Fibroblast of skin of left biceps (primary cell): ENCODE results near the gene GPR17.

Source experiments
- DNase-seq, 2 experiments: peaks; one replicate each; pipeline ENCODE4 v3.0.0-alpha.2; 2013; ENCODE audit warnings: low read depth in 2 of 2

The GPR17 gene

GRCh38 chr2:127670957-127671290 is 25.0 kb downstream of the GPR17 start:
- no peak for DNase-seq

GRCh38 chr2:127671557-127672302 is 25.8 kb downstream of the GPR17 start:
- no peak for DNase-seq

- no peak for DNase-seq
Observed at GRCh38 chr2:127672341-127673224, 26.6 kb downstream of the GPR17 start.

GRCh38 chr2:127673291-127674069 is 27.5 kb downstream of the GPR17 start:
- DNase-seq: no peak

GRCh38 chr2:127674241-127675209 is 28.6 kb downstream of the GPR17 start:
- DNase-seq: no peak

DNA sequence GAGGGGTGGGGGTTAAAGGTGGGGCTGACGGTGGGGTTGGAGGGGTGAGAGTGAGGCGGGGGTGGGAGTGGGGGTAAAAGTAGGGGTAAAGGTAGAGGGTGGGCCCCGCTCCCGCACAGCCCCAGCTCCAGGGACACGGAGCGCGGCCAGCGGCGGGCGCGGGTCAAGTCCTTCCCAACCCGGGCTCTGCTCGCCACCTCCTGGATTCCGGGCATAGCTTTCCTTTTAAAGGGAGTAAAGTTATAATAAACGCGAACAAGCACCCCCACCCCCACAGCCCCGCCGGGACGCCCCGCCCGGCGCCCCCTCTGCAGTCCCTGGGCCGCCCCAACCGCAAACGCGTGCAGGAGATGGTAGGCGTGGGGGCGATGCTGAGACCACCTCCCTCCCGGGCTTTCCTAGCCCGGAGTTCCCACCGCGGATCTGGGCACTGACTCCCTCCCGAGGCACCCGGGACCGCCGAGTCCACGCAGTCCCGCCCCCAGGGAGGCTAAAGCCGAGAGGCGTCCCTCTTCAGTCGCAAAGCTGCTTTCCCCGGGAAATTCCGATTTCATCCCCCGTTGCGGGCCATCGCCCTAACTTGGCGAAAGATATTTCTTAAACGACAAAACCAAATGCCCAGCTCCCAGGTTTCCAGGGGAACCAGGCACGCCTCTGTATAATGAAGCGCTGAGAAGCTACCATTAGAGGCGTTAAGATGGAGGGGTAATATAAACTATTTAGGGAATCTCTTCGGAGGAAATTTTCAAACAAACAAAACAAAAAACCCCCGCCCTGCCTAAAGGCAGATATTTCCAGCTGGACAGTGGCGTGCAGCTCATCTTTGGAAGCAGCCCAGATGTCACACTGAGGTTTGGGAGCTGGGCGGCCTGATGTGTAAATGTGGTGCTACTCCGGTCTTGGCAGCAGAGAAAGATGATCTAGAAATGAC is 29.6 kb downstream of the GPR17 start, which contains the start of gene LIMS2:
LIMS2 (minus strand) TSS at position 200 of the 931 bp plus-strand sequence. CDS start 506 bp downstream, outside the sequence.
- DNase-seq: no peak

DNA sequence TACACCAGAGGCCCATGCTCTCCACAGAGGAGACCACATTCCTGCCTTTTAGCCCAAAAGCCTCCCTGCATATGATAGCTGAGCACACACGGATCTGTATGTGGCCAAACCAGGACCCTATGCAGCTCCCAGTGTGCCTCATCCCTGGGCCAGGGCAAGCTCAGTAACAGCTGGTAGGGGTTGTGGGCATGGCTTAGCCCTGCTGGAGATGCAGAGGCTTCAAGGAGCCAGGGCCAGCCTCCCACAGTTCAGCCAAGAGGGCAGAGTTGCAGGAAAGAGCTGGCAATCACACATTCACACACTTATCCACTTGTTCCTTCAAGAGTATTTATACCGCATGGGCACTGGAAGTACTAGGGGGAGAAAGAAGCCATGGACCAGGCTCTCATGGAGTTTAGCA is 31.0 kb downstream of the GPR17 start:
- DNase-seq: no peak

- no peak for DNase-seq
Observed at GRCh38 chr2:127678531-127678930, 32.6 kb downstream of the GPR17 start.

GRCh38 chr2:127678991-127679390 is 33.0 kb downstream of the GPR17 start:
- DNase-seq: no peak

- DNase-seq: no peak
Observed at GRCh38 chr2:127679680-127680361, 33.9 kb downstream of the GPR17 start.

- DNase-seq: no peak
Observed at GRCh38 chr2:127680706-127681287, 34.8 kb downstream of the GPR17 start.

- no peak for DNase-seq
Observed at GRCh38 chr2:127681288-127681804, 35.4 kb downstream of the GPR17 start.

DNA sequence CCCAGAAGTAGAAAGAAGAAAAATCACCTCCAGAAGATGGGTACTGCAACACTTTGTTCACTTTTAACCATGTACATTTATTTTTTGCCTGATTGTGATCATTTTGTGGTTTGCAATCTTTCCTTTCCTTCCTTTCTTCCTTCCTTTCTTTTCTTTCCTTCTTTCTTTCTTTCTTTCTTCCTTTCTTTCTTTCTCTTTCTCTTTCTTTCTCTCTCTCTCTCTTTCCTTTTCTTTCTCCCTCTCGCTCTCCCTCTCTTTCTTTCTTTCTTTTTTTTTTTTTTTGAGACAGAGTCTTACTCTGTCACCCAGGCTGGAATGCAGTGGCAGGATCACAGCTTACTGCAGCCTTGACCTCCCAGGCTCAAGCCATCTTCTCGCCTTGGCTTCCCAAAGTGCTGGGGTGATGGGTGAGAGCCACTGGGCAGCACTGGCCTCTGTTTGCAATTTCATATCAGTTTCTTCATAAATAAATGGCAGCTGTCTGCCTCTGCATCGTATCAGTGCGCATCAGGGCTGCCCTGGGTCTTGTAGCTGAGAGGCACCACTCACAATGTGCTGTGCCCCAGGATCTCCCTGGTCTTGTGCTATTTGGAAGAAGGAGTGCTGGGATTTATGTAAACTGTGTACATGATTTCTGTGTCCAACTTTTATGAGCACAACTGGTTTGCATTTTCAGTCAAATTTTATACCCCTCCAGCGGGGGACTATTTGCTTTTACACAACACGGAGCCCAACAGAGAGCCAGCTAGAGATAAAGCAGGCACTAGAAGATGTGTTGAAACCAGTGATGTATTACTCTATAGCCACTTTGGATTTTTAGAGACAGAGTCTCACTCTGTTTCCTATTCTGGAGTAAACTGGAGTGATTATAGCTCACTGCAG is 36.3 kb downstream of the GPR17 start:
- no peak for DNase-seq

GRCh38 chr2:127683056-127683455 is 37.1 kb downstream of the GPR17 start:
- no peak for DNase-seq

- no peak for DNase-seq
Observed at GRCh38 chr2:127683757-127684156, 37.8 kb downstream of the GPR17 start.

- DNase-seq: no peak
Observed at GRCh38 chr2:127685410-127686080, 39.6 kb downstream of the GPR17 start.

DNA sequence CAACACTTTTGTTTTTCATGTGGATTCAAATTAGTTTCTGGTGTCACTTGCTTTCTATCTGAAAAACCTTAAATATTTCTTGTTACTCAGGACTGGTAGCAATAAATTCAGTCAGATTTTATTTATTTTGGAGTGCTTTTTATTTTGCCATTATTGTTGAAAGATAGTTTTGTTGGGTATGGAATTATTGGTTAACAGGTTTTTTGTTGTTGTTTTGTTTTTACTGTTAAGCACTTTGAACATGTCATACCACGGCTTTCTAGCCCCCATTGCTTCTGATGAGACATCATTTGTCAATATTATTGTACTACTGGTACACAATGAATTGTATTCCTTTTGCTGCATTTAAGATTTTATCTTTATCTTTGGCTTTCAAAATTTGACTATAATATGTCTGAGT is 42.5 kb downstream of the GPR17 start:
- DNase-seq: no peak
